OCI-LY7 (cell line): ENCODE results near the gene C12orf42. TPM values are rescaled to one million over a fixed set of nuclear protein-coding genes. Genes with fewer than 3 reads are reported as not detected.
A peak's percentile ranks its signal among the peaks of the same experiment; 100 is the strongest.

Experiments used
- BruUV-seq: library from RNA; stranded (reverse); fragments of 400-500 nt; replicated peaks from 2 replicates; lab custom pipeline; 2021; lab: Mats Ljungman, UMichigan
- CTCF ChIA-PET: fragments of 300-600 bp; sonication (Branson Sonifier 250); formaldehyde crosslinking; loops from one replicate; lab custom pipeline; 2022; ENCODE audit warnings: antibody characterized with exemption; ENCODE audit not compliant: unreplicated experiment; lab: Charles Lee
- POLR2A ChIA-PET: fragments of 300-600 bp; sonication (Branson Sonifier 250); formaldehyde crosslinking; loops from one replicate; lab custom pipeline; 2022; ENCODE audit warnings: antibody characterized with exemption; lab: Charles Lee
- DNase-seq: peaks from one replicate; pipeline ENCODE4 v3.0.0-alpha.2; 2015; ENCODE audit warnings: low spot score
- H2AFZ ChIP-seq: fragments of 200-600 bp; sonication (generic), shearing (Covaris generic); 2 replicates; pipeline ENCODE4 v1.6.1; 2014; ENCODE audit warnings: mild to moderate bottlenecking, antibody characterized with exemption, low read length, moderate library complexity
- H3K27ac ChIP-seq: fragments of 200-600 bp; sonication (generic); 2 replicates; pipeline ENCODE4 v1.5.1; 2014; ENCODE audit warnings: mixed run types, low read depth, mild to moderate bottlenecking, moderate library complexity, low read length, inconsistent platforms; ENCODE audit not compliant: poor library complexity, severe bottlenecking
- H3K36me3 ChIP-seq: fragments of 200-600 bp; sonication (generic); 2 replicates; pipeline ENCODE4 v1.6.1; 2014; ENCODE audit warnings: mild to moderate bottlenecking, antibody characterized with exemption, low read length, moderate library complexity, mixed read lengths; ENCODE audit not compliant: insufficient read depth
- H3K4me1 ChIP-seq: fragments of 200-600 bp; sonication (generic); 2 replicates; pipeline ENCODE4 v1.5.1; 2014; ENCODE audit warnings: mild to moderate bottlenecking, low read length; ENCODE audit not compliant: insufficient read depth, poor library complexity, severe bottlenecking
- H3K4me2 ChIP-seq: fragments of 200-600 bp; sonication (generic); 2 replicates; pipeline ENCODE4 v1.6.1; 2014; ENCODE audit warnings: mild to moderate bottlenecking, low read length
- H3K4me3 ChIP-seq: fragments of 200-600 bp; sonication (generic); 2 replicates; pipeline ENCODE4 v1.5.1; 2014; ENCODE audit warnings: mild to moderate bottlenecking, low read depth, low read length; ENCODE audit not compliant: poor library complexity, severe bottlenecking
- H3K79me2 ChIP-seq: fragments of 200-600 bp; sonication (generic); 2 replicates; pipeline ENCODE4 v1.6.1; 2016; ENCODE audit warnings: low read depth, mild to moderate bottlenecking, low read length, moderate library complexity, mixed read lengths; ENCODE audit not compliant: insufficient read depth
- H3K9me2 ChIP-seq: fragments of 200-600 bp; sonication (generic); 2 replicates; pipeline ENCODE4 v1.6.1; 2016; ENCODE audit warnings: mild to moderate bottlenecking, low read length, mixed read lengths; ENCODE audit not compliant: insufficient read depth
- H3K9me3 ChIP-seq: fragments of 200-600 bp; sonication (generic); 2 replicates; pipeline ENCODE4 v1.6.1; 2014; ENCODE audit warnings: mild to moderate bottlenecking, mixed run types, low read length, mixed read lengths
- H4K20me1 ChIP-seq: fragments of 200-600 bp; sonication (generic); 2 replicates; pipeline ENCODE4 v1.6.1; 2014; ENCODE audit warnings: mild to moderate bottlenecking, antibody characterized with exemption, low read length, moderate library complexity, mixed read lengths; ENCODE audit not compliant: insufficient read depth
- CTCF ChIP-seq: fragments of 200-600 bp; sonication (generic); conservative IDR thresholded peaks from 2 replicates; pipeline ENCODE4 v1.5.1; 2014; ENCODE audit warnings: mild to moderate bottlenecking, antibody characterized with exemption, low read length, moderate library complexity, mixed read lengths
- EZH2phosphoT487 ChIP-seq: fragments of 200-600 bp; sonication (generic); IDR thresholded peaks from 2 replicates; pipeline ENCODE4 v1.6.1; 2018; ENCODE audit warnings: low read depth, borderline replicate concordance, mild to moderate bottlenecking, mixed run types, antibody characterized with exemption, low read length, moderate library complexity, mixed read lengths
- intact Hi-C: fragments of 100-400 bp; cut with micrococcal nuclease; formaldehyde crosslinking; loops from one replicate; pipeline ENCODE4 v1.10.0; 2022; ENCODE audit not compliant: unreplicated experiment
- total RNA-seq, 2 experiments: library from RNA; depleted of rRNA in 1 of 2; stranded (reverse); fragments of >200 nt in 1 of 2; shearing (Covaris generic) in 1 of 2; gene quantifications; 2 replicates each; pipeline ENCODE4 v1.2.3, GENCODE V29; 2014 to 2022

Gene C12orf42
- total RNA-seq, 2 experiments from 2014 or later: 1.2 TPM; not detected in 1

- peak; percentile 24 for DNase-seq
- Histone ChIP-seq H3K4me1 (peaks cover 6% of the 10 kb centered on the region), H3K4me3 (no peak overlapping the region), H2AFZ (no peak overlapping the region), H4K20me1 (no peaks in the 10 kb centered on the region), H3K79me2 (no peaks in the 10 kb centered on the region), H3K9me3 (no peaks in the 10 kb centered on the region), H3K4me2 (no peak overlapping the region), H3K9me2 (no peaks in the 10 kb centered on the region), H3K27ac (no peak overlapping the region), H3K36me3 (no peaks in the 10 kb centered on the region)
- TF ChIP-seq EZH2phosphoT487: no peak
- no peak for TF ChIP-seq CTCF
- POLR2A ChIA-PET: no interaction called here
- CTCF ChIA-PET: no interaction called here
- no TSS peak for BruUV-seq
- intact Hi-C loops: no loop called here
Measured at GRCh38 chr12:103455020-103455763, 40.6 kb downstream of the C12orf42 start.

- intact Hi-C loops: loop anchor here (10.0 kb wide), 1 partner anchor 1510 kb away; no protein-coding TSS in a partner anchor
Measured at GRCh38 chr12:103444983-103445382, 50.8 kb downstream of the C12orf42 start.

More at GRCh38 chr12:103444983-103445382, 50.8 kb downstream of the C12orf42 start:
- TF ChIP-seq CTCF (no peak), EZH2phosphoT487 (no peak)
- no peak for DNase-seq
- no peaks in the 10 kb centered on the region for H3K79me2 ChIP-seq
- no peak overlapping the region for H2AFZ ChIP-seq
- no peak overlapping the region for H3K27ac ChIP-seq
- no peaks in the 10 kb centered on the region for H3K9me3 ChIP-seq
- no peaks in the 10 kb centered on the region for H3K9me2 ChIP-seq
- H3K4me3 ChIP-seq: no peak overlapping the region
- no TSS peak for BruUV-seq
- no peaks in the 10 kb centered on the region for H3K36me3 ChIP-seq
- CTCF ChIA-PET: no interaction called here
- no peaks in the 10 kb centered on the region for H4K20me1 ChIP-seq
- POLR2A ChIA-PET: interaction anchor here (0.6 kb wide), 1 partner anchor 50 kb away, joined by 3 read pairs; no protein-coding TSS in a partner anchor
- peaks cover 31% of the 10 kb centered on the region for H3K4me1 ChIP-seq
- H3K4me2 ChIP-seq: no peak overlapping the region
